Measurements from ENCODE around the gene NCAN. TPM values are rescaled to one million over a fixed set of nuclear protein-coding genes. Genes with fewer than 3 reads are reported as not detected.

NCAN gene
- total RNA-seq, 1 experiment from 2014 or later: 0.15 TPM

GRCh38 chr19:19274716-19275565 lies 63.2 kb downstream of the NCAN start:
- H3K36me3 ChIP-seq (ENCODE audit: control insufficient read depth, insufficient read depth, low read length): no peaks in the 10 kb centered on the region
- no peaks in the 10 kb centered on the region for H3K27me3 ChIP-seq (ENCODE audit: control insufficient read depth, insufficient read depth, low read length)
- intact Hi-C loops (cut with micrococcal nuclease; ENCODE audit: unreplicated experiment): no loop called here
- H3K4me1 ChIP-seq (ENCODE audit: control insufficient read depth, insufficient read depth, low read length): no peaks in the 10 kb centered on the region
- POLR2A ChIA-PET: no interaction called here
- in situ Hi-C loops (cut with HindIII; ENCODE audit: low pct_unique_long_range_greater_than_20kb, low sequenced_read_pairs): no loop called here
- no peak for DNase-seq (ENCODE audit: low read depth, low spot score)
- ATAC-seq: no peak
- no TSS peak for BruUV-seq (replicated peaks)
- H3K27ac ChIP-seq (ENCODE audit: low read length): no peak overlapping the region
- TF ChIP-seq, protein P1, sequence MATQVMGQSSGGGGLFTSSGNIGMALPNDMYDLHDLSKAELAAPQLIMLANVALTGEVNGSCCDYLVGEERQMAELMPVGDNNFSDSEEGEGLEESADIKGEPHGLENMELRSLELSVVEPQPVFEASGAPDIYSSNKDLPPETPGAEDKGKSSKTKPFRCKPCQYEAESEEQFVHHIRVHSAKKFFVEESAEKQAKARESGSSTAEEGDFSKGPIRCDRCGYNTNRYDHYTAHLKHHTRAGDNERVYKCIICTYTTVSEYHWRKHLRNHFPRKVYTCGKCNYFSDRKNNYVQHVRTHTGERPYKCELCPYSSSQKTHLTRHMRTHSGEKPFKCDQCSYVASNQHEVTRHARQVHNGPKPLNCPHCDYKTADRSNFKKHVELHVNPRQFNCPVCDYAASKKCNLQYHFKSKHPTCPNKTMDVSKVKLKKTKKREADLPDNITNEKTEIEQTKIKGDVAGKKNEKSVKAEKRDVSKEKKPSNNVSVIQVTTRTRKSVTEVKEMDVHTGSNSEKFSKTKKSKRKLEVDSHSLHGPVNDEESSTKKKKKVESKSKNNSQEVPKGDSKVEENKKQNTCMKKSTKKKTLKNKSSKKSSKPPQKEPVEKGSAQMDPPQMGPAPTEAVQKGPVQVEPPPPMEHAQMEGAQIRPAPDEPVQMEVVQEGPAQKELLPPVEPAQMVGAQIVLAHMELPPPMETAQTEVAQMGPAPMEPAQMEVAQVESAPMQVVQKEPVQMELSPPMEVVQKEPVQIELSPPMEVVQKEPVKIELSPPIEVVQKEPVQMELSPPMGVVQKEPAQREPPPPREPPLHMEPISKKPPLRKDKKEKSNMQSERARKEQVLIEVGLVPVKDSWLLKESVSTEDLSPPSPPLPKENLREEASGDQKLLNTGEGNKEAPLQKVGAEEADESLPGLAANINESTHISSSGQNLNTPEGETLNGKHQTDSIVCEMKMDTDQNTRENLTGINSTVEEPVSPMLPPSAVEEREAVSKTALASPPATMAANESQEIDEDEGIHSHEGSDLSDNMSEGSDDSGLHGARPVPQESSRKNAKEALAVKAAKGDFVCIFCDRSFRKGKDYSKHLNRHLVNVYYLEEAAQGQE (IDR thresholded peaks at IDR 0.05; ENCODE audit: insufficient read depth in 1 of 2, low read depth in 2 of 2, low read length in 1 of 2): no peak
- TF ChIP-seq, protein P2, sequence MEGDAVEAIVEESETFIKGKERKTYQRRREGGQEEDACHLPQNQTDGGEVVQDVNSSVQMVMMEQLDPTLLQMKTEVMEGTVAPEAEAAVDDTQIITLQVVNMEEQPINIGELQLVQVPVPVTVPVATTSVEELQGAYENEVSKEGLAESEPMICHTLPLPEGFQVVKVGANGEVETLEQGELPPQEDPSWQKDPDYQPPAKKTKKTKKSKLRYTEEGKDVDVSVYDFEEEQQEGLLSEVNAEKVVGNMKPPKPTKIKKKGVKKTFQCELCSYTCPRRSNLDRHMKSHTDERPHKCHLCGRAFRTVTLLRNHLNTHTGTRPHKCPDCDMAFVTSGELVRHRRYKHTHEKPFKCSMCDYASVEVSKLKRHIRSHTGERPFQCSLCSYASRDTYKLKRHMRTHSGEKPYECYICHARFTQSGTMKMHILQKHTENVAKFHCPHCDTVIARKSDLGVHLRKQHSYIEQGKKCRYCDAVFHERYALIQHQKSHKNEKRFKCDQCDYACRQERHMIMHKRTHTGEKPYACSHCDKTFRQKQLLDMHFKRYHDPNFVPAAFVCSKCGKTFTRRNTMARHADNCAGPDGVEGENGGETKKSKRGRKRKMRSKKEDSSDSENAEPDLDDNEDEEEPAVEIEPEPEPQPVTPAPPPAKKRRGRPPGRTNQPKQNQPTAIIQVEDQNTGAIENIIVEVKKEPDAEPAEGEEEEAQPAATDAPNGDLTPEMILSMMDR (IDR thresholded peaks at IDR 0.05): no peak
- TF ChIP-seq TCF7L2 (IDR thresholded peaks at IDR 0.05; ENCODE audit: low read depth, low read length) (no peak), SIN3A (IDR thresholded peaks at IDR 0.05; ENCODE audit: borderline replicate concordance, insufficient read depth, low read depth, low read length) (no peak), POLR2AphosphoS5 (IDR thresholded peaks at IDR 0.05; ENCODE audit: low read depth, low read length) (no peak)
- H3K4me3 ChIP-seq (ENCODE audit: low read depth in 2 of 2, low read length in 2 of 2): no peak overlapping the region
- no peaks in the 10 kb centered on the region for H3K9me3 ChIP-seq (ENCODE audit: control insufficient read depth, insufficient read depth, low read depth, low read length)
- CTCF ChIA-PET: no interaction called here

DNA sequence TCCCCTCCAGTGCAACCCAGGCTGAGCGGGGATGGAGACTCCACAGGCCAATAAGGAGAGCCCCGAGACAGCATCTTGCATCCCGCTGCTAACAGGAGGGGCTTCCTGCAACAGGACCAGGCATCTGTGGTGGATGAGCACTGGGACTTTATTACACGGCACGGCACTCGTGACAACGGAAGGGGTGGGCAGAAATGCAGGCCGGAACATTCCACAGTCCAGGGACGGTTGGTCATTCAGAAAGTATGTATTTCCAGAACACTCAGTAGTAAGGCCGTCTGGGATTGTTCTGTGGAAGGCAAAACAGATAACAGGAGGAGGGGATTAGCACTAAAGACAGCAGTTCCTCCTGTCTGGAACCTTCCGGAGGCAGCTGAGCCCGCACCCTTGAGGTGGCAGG lies 64.6 kb downstream of the NCAN start:
- in situ Hi-C loops (cut with HindIII; ENCODE audit: low pct_unique_long_range_greater_than_20kb, low sequenced_read_pairs): no loop called here
- no peaks in the 10 kb centered on the region for H3K27me3 ChIP-seq (ENCODE audit: control insufficient read depth, insufficient read depth, low read length)
- no TSS peak for BruUV-seq (replicated peaks)
- no peaks in the 10 kb centered on the region for H3K4me1 ChIP-seq (ENCODE audit: control insufficient read depth, insufficient read depth, low read length)
- DNase-seq (ENCODE audit: low read depth, low spot score) (no peak), ATAC-seq (no peak)
- H3K9me3 ChIP-seq (ENCODE audit: control insufficient read depth, insufficient read depth, low read depth, low read length): no peaks in the 10 kb centered on the region
- TF ChIP-seq POLR2AphosphoS5 (IDR thresholded peaks at IDR 0.05; ENCODE audit: low read depth, low read length) (no peak), TCF7L2 (IDR thresholded peaks at IDR 0.05; ENCODE audit: low read depth, low read length) (no peak), SIN3A (IDR thresholded peaks at IDR 0.05; ENCODE audit: borderline replicate concordance, insufficient read depth, low read depth, low read length) (no peak)
- TF ChIP-seq, protein P2 (IDR thresholded peaks at IDR 0.05): no peak
- no peak overlapping the region for H3K4me3 ChIP-seq (ENCODE audit: low read depth in 2 of 2, low read length in 2 of 2)
- no peaks in the 10 kb centered on the region for H3K36me3 ChIP-seq (ENCODE audit: control insufficient read depth, insufficient read depth, low read length)
- POLR2A ChIA-PET: no interaction called here
- intact Hi-C loops (cut with micrococcal nuclease; ENCODE audit: unreplicated experiment): no loop called here
- CTCF ChIA-PET: no interaction called here
- no peak overlapping the region for H3K27ac ChIP-seq (ENCODE audit: low read length)
